GM10266 (cell line): Measurements from ENCODE around the gene CLDN25.

Source experiments
- DNase-seq: peaks from one replicate; pipeline ENCODE4 v3.0.0; 2012; ENCODE audit errors: extremely low spot score
- CTCF ChIP-seq: IDR thresholded peaks from 2 replicates; pipeline ENCODE4 v1.5.1; 2012; ENCODE audit warnings: mild to moderate bottlenecking, low read depth; ENCODE audit not compliant: control insufficient read depth, insufficient read depth; ENCODE audit errors: missing control alignments

The CLDN25 gene

GRCh38 chr11:113828191-113828590, 48.6 kb downstream of the CLDN25 start:
- no peak for TF ChIP-seq CTCF
- no peak for DNase-seq

- TF ChIP-seq CTCF = no peak
- no peak for DNase-seq
Measured at GRCh38 chr11:113829751-113830150, 50.2 kb downstream of the CLDN25 start.
